Uterus (tissue), 4 donors: ENCODE measurements around the gene FGR. TPM values are rescaled to one million over a fixed set of nuclear protein-coding genes. Genes with fewer than 3 reads are reported as not detected.
A peak's percentile ranks its signal among the peaks of the same experiment; 100 is the strongest.

Experiments
- DNase-seq, 2 donors: peaks; one replicate each; pipeline ENCODE4 v3.0.0-alpha.2; 2019 to 2020
- H3K27ac ChIP-seq, 2 donors: fragments of 200-600 bp; sonication (generic); 1 replicate in 1 of 2; 2 replicates in 1 of 2; pipeline ENCODE4 v1.5.1; 2016 to 2018
- H3K27me3 ChIP-seq, 2 donors: fragments of 200-600 bp; sonication (generic); one replicate each; pipeline ENCODE4 v1.5.1; 2018 to 2019; ENCODE audit warnings: control low read depth in 1 of 2
- H3K36me3 ChIP-seq, 2 donors: fragments of 200-600 bp; sonication (generic); one replicate each; pipeline ENCODE4 v1.5.1; 2019; ENCODE audit warnings: control low read depth in 1 of 2
- H3K4me1 ChIP-seq, 2 donors: fragments of 200-600 bp; sonication (generic); one replicate each; pipeline ENCODE4 v1.5.1; 2018 to 2019; ENCODE audit warnings: control low read depth in 1 of 2
- H3K4me3 ChIP-seq, 2 donors: fragments of 200-600 bp; sonication (generic); 1 replicate in 1 of 2; 2 replicates in 1 of 2; pipeline ENCODE4 v1.5.1; 2018 to 2019; ENCODE audit warnings: mild to moderate bottlenecking in 1 of 2
- H3K9me3 ChIP-seq, 2 donors: fragments of 200-600 bp; sonication (generic); one replicate each; pipeline ENCODE4 v1.5.1; 2019; ENCODE audit warnings: control low read depth in 1 of 2
- CTCF ChIP-seq, 4 experiments: fragments of 200-600 bp in 2 of 4; fragments of 450-650 bp in 2 of 4; sonication (generic) in 2 of 4; IDR thresholded peaks; one replicate each; pipeline ENCODE4 v1.5.1; 2016 to 2019; ENCODE audit warnings: antibody characterized with exemption in 4 of 4, mild to moderate bottlenecking in 2 of 4, moderate library complexity in 1 of 4
- POLR2A ChIP-seq, 2 donors: fragments of 450-650 bp; IDR thresholded peaks; one replicate each; pipeline ENCODE4 v1.6.1; 2016; ENCODE audit warnings: antibody characterized with exemption in 2 of 2, mild to moderate bottlenecking in 1 of 2, moderate library complexity in 1 of 2
- intact Hi-C: fragments of 100-400 bp; cut with DNase I; formaldehyde crosslinking; loops from one replicate; pipeline ENCODE4 v1.15.1; 2023; ENCODE audit warnings: low total_unique reads
- total RNA-seq, 4 donors: library from RNA; depleted of rRNA in 3 of 4; stranded (reverse); fragments of >200 nt in 3 of 4; gene quantifications; one replicate each; pipeline versions ENCODE4 v1.1.0 to v1.2.4, GENCODE V29; 2014 to 2023
- donor health status: DM: yes; HTN: yes; CAD: no.

FGR gene
- total RNA-seq, 4 donors from 2014 or later, result 3.0 to 35.9 (median 18.8) TPM

DNA sequence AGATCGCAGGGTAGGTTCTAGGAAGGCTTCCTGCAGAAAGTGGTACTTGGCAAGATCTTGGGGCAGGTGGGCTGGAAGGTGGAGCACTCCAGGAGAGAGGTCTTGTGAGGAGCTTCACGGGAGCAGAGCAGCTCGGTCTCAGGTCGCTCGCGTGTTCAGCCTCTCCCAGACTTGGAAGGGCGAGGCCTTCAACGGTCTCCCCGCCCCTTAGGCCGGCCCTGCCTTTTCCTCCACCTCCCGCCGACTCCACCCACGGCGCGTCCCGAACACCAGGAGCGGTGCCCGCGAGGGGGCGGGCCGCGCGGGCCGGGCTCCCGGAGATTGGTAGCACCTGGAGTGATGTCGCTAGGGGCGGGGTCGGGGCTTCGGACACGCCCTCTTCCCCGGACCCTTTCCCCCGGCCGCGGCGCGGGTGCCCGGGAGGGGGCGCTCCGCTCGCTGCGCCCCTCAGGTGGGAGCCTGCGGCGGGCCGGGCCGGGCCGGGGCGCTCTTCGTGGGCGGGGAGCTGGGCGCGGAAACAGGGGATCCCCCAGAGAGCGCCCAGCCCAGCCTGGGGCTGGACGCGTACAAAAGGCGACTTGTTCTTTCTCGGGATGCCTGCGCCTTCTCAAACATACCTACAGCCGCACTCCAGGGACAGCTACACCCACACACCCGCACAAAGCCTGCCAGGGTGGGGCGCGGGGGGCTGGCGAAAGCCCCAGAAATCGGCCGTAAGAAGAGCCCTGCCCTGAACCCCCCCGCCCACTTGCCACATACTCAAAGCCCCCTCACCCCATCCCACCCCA, 66.5 kb downstream of the FGR start:
- intact Hi-C loops, result loop anchor here (5.0 kb wide), 1 partner anchor 34 kb away; the partner anchor contains the start of gene AHDC1
- H3K4me1 ChIP-seq, result peaks cover 25 to 65% of the 10 kb centered on the region in 2 donors
- TF ChIP-seq POLR2A (IDR thresholded peaks at IDR 0.05), result peak; percentile 67 to 80
- peak; percentile 53 to 88 (median 84) for TF ChIP-seq CTCF (IDR thresholded peaks at IDR 0.05)

DNA sequence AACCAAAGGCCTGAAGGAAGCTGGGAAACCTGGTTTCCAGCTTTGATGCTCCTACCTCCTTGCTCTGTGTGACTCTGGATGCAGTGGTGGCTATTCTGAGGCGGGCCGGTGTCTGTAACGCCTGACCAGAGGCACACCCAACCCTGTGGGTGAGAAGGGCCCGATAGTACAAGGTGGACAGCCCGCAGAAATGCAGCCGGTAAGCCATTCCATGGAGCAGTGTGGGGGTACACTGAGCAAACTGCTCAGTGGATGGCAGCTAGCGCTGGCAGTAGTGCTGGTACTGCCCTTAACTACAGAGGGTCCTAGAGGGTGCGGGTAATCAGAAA, 67.0 kb downstream of the FGR start:
- no peak for DNase-seq
- H3K9me3 ChIP-seq, result no peaks in the 10 kb centered on the region
- no peaks in the 10 kb centered on the region for H3K36me3 ChIP-seq
- no peaks in the 10 kb centered on the region for H3K27me3 ChIP-seq
- TF ChIP-seq POLR2A (IDR thresholded peaks at IDR 0.05), result no peak
- TF ChIP-seq CTCF (IDR thresholded peaks at IDR 0.05), result no peak
- H3K4me3 ChIP-seq, result peak overlapping the region in 1 of 2 donors; percentile 18
- H3K4me1 ChIP-seq, result peaks cover 25 to 64% of the 10 kb centered on the region in 2 donors
- peak overlapping the region; percentile 94 to 97 for H3K27ac ChIP-seq
- intact Hi-C loops, result loop anchor here (5.0 kb wide), 1 partner anchor 34 kb away; the partner anchor contains the start of gene AHDC1

More for the DNA sequence above, 66.5 kb downstream of the FGR start:
- peak; percentile 96 to 98 for DNase-seq
- Histone ChIP-seq H3K4me3 (peak overlapping the region in 1 of 2 donors; percentile 31), H3K36me3 (no peaks in the 10 kb centered on the region), H3K27ac (peak overlapping the region; percentile 94 to 97), H3K9me3 (no peaks in the 10 kb centered on the region), H3K27me3 (no peaks in the 10 kb centered on the region)

DNA sequence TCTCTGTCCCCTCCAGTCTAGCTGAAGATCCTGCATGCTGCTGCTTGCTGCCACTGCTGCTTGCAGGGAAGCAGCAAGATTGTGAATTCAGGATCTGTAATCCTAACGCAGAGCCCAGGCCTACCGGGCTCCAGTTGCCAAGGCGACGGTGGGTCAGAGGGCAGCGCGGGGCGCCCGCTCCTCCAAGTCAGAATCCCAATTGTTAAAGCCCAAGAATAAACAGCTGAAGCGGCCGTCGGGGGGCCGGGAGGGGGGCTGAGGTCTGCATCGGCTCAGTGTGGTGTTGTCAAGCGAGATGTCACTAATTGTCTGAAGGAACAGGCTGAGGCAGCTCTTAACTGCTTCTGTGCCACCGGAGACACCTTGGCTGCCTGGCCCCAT, 67.8 kb downstream of the FGR start:
- Histone ChIP-seq H3K27ac (peak overlapping the region; percentile 94 to 97), H3K4me3 (no peak overlapping the region), H3K4me1 (peaks cover 33 to 64% of the 10 kb centered on the region in 2 donors), H3K36me3 (no peaks in the 10 kb centered on the region), H3K27me3 (no peaks in the 10 kb centered on the region), H3K9me3 (no peaks in the 10 kb centered on the region)
- intact Hi-C loops, result loop anchor here (5.0 kb wide), 1 partner anchor 35 kb away; the partner anchor contains the start of gene AHDC1
- peak in 1 of 2 donors; percentile 33 for DNase-seq
- TF ChIP-seq POLR2A (IDR thresholded peaks at IDR 0.05) (no peak), CTCF (IDR thresholded peaks at IDR 0.05) (no peak)

GRCh38 chr1:27566462-27567145, 68.4 kb downstream of the FGR start:
- Histone ChIP-seq H3K36me3 (no peaks in the 10 kb centered on the region), H3K9me3 (no peaks in the 10 kb centered on the region), H3K4me3 (no peak overlapping the region), H3K27ac (peak overlapping the region; percentile 94 to 97), H3K27me3 (no peaks in the 10 kb centered on the region), H3K4me1 (peaks cover 29 to 63% of the 10 kb centered on the region in 2 donors)
- intact Hi-C loops, result loop anchor here (5.0 kb wide), 1 partner anchor 36 kb away; the partner anchor contains the start of gene AHDC1
- TF ChIP-seq CTCF (IDR thresholded peaks at IDR 0.05) (no peak), POLR2A (IDR thresholded peaks at IDR 0.05) (no peak)
- peak; percentile 34 to 58 for DNase-seq
